Glutamatergic neuron (in vitro differentiated cells): ENCODE data around the gene MYORG. TPM values are rescaled to one million over a fixed set of nuclear protein-coding genes. Genes with fewer than 3 reads are reported as not detected.
A peak's percentile ranks its signal among the peaks of the same experiment; 100 is the strongest.

ENCODE experiments used
- DNase-seq: peaks from one replicate; pipeline ENCODE4 v3.0.0; 2022
- H3K27ac Mint-ChIP-seq: one replicate; pipeline ENCODE4 v1.8.0; 2020; ENCODE audit warnings: mild to moderate bottlenecking, mixed read lengths, inconsistent platforms; ENCODE audit not compliant: unreplicated experiment
- H3K27me3 Mint-ChIP-seq: one replicate; pipeline ENCODE4 v1.8.0; 2020; ENCODE audit warnings: mild to moderate bottlenecking, moderate library complexity, mixed read lengths, inconsistent platforms; ENCODE audit not compliant: unreplicated experiment
- H3K36me3 Mint-ChIP-seq: one replicate; pipeline ENCODE4 v1.8.0; 2020; ENCODE audit warnings: mild to moderate bottlenecking, mixed read lengths, inconsistent platforms; ENCODE audit not compliant: unreplicated experiment
- H3K4me1 Mint-ChIP-seq: one replicate; pipeline ENCODE4 v1.8.0; 2020; ENCODE audit warnings: mild to moderate bottlenecking, low read depth, mixed read lengths, inconsistent platforms; ENCODE audit not compliant: unreplicated experiment
- H3K4me3 Mint-ChIP-seq: one replicate; pipeline ENCODE4 v1.8.0; 2020; ENCODE audit warnings: mild to moderate bottlenecking, mixed read lengths, inconsistent platforms; ENCODE audit not compliant: unreplicated experiment
- H3K9me3 Mint-ChIP-seq: one replicate; pipeline ENCODE4 v1.8.0; 2020; ENCODE audit warnings: mild to moderate bottlenecking, moderate library complexity, mixed read lengths, inconsistent platforms; ENCODE audit not compliant: unreplicated experiment
- total RNA-seq: library from RNA; stranded (reverse); fragmentation: NEBNext Ultra II Directional; extraction: Animal tissue kit (Norgen Biotek cat#: 25700); gene quantifications from one replicate; pipeline ENCODE4 v1.2.1, GENCODE V29; 2021; ENCODE audit not compliant: unreplicated experiment
- TF ChIP-seq, protein P1 (sequence below): fragments of 200-600 bp; sonication (generic); IDR thresholded peaks from one replicate; pipeline ENCODE4 v1.5.0; 2021; ENCODE audit not compliant: partially characterized antibody, unreplicated experiment

The MYORG gene
- total RNA-seq, 1 donor from 2014 or later = 4.6 TPM

DNA sequence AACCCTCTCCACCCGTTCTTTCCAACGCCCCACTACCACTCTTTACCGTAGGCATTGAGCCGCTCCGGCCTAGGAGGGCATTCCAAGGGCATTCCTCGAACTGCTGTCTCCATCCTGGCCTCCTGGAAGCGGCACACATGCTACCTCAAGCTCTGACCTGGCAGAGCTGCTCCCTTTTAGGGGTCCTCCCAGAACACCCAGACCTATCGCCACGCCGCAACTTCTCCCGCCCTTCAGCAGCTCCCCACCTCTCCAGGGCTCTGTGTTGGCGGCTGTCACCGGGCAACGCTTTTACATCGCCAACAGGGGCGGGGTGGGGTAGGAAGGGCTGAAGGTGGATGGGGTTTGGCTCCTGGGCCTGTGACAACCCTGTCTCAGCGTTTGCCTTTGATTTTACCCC lies 4.6 kb upstream of the MYORG start:
- Mint-ChIP-seq H3K4me3 (peak overlapping the region; percentile 87), H3K27me3 (peaks cover 20% of the 10 kb centered on the region), H3K9me3 (peaks cover 15% of the 10 kb centered on the region), H3K27ac (peak overlapping the region; percentile 83), H3K36me3 (no peaks in the 10 kb centered on the region), H3K4me1 (peaks cover 16% of the 10 kb centered on the region)
- DNase-seq = no peak
- TF ChIP-seq, protein P1, sequence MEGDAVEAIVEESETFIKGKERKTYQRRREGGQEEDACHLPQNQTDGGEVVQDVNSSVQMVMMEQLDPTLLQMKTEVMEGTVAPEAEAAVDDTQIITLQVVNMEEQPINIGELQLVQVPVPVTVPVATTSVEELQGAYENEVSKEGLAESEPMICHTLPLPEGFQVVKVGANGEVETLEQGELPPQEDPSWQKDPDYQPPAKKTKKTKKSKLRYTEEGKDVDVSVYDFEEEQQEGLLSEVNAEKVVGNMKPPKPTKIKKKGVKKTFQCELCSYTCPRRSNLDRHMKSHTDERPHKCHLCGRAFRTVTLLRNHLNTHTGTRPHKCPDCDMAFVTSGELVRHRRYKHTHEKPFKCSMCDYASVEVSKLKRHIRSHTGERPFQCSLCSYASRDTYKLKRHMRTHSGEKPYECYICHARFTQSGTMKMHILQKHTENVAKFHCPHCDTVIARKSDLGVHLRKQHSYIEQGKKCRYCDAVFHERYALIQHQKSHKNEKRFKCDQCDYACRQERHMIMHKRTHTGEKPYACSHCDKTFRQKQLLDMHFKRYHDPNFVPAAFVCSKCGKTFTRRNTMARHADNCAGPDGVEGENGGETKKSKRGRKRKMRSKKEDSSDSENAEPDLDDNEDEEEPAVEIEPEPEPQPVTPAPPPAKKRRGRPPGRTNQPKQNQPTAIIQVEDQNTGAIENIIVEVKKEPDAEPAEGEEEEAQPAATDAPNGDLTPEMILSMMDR = no peak

DNA sequence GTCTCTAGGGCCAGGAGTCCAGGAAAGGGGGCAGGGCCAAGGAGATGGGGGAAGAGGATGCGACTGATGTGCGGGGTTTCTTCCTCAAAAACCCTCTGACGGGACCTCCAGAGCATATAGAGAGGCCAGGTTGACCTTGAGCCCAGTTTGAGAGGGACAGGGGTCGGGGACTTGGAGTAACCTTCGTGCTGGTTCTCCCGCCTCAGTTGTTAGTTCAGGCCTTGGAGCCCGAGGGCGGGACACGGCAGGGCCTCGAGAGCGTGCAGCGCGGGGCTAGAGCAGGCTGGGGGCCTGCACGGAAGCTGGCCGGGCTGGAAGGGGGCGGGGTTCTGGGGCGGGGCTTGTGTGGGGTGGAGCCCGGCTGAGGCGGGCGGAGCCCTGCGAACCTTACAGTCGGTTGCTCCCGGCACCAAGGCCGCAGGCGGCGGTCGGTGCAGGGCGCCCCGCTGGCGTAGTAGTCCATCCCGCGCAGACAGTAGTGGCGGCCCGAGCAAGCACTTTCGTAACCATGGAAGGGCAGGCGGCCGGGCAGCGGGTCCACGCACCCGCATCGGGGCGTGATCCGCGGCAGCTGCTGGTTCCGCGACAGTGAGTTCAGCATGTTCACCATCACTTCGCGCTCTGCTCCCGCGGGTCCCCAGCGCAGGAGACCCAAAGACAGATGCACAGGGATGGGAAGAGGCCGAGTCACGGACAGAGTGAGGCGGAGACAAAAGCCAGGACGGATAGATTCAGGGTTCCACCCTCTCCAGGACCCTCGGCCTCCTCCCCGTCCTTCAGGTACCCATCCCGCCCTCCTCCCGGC lies 4.0 kb upstream of the MYORG start:
- peak overlapping the region; percentile 88 for H3K4me3 Mint-ChIP-seq
- no peaks in the 10 kb centered on the region for H3K36me3 Mint-ChIP-seq
- H3K4me1 Mint-ChIP-seq = peaks cover 19% of the 10 kb centered on the region
- peaks cover 20% of the 10 kb centered on the region for H3K27me3 Mint-ChIP-seq
- TF ChIP-seq, protein P1 = no peak
- peak; percentile 82 for DNase-seq
- H3K27ac Mint-ChIP-seq = peak overlapping the region; percentile 83
- peaks cover 15% of the 10 kb centered on the region for H3K9me3 Mint-ChIP-seq

DNA sequence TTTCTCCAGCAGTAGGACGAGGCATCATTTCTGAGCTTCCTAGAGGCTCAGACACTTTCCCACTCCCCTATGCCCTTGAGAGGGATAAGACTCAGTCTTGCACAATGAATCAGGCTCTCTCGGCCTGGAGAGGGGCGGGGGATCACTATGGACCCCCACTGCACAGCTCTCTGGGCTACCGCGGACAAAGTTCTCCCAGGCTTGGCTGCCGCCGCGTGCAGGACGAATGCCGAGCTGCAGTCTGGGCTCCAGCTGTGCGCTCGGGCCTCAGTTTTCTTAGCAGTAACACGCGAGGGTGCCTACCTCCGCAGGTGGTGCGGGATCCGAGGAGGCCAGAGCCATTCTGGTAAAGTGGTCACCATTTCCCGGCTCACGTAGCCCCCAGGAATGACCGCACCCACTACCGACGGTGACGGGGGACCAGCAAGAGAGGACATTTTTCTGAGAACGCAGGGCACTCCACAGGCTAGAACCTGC lies 3.4 kb upstream of the MYORG start:
- Mint-ChIP-seq H3K9me3 (peaks cover 19% of the 10 kb centered on the region), H3K4me1 (peaks cover 25% of the 10 kb centered on the region), H3K27ac (no peak overlapping the region), H3K4me3 (peak overlapping the region; percentile 88), H3K27me3 (peaks cover 21% of the 10 kb centered on the region), H3K36me3 (no peaks in the 10 kb centered on the region)
- TF ChIP-seq, protein P1 = no peak
- no peak for DNase-seq

DNA sequence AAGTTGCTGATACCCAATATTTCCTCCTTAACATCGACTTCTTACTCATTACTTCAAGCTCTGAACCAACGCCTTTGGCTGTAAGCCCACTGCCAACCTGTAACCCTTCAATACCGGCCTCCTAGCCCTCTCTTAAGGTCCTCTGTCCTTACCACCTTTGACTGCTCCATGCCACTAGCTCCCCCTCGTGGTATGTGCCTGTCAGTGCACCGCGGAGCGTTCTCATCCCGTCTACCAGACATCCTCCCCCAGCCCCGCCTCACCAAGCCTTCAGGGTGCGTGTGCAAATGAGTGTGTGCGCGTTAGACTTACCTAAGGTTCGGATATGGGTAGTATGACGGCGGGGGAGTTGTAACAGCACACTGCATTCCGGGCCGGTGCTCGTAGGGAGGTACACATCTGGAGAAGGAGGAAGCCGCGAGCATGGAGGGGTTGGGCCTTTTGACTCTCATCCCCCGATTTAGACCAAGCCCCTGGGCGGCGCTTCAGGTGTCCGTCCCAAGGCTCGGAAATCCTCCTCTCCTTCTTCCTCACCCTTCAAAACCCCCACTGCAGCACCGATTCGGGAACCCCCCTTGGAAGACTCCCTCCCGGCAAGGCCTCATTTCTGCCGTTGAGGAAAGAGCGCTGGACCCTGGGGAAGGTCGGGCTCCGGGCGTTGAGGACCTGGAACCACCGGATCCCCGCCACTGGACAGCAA lies 2.8 kb upstream of the MYORG start:
- TF ChIP-seq, protein P1 = peak; percentile 93
- Mint-ChIP-seq H3K4me1 (peaks cover 26% of the 10 kb centered on the region), H3K27me3 (peaks cover 22% of the 10 kb centered on the region), H3K27ac (peak overlapping the region; percentile 41), H3K9me3 (peaks cover 18% of the 10 kb centered on the region), H3K36me3 (no peaks in the 10 kb centered on the region), H3K4me3 (peak overlapping the region; percentile 88)
- DNase-seq = peak; percentile 90
